Testis (tissue), 3 donors: ENCODE results near the gene PHLPP1. TPM values are rescaled to one million over a fixed set of nuclear protein-coding genes. Genes with fewer than 3 reads are reported as not detected.

Source experiments
- DNase-seq: peaks from one replicate; pipeline ENCODE4 v3.0.0-alpha.2; 2019
- H3K27ac ChIP-seq, 2 donors: fragments of 200-600 bp; sonication (generic); one replicate each; pipeline ENCODE4 v1.5.1; 2019
- H3K27me3 ChIP-seq: fragments of 200-600 bp; sonication (generic); one replicate; pipeline ENCODE4 v1.5.1; 2019
- H3K36me3 ChIP-seq: fragments of 200-600 bp; sonication (generic); one replicate; pipeline ENCODE4 v1.5.1; 2017; ENCODE audit warnings: low read depth; ENCODE audit errors: missing control alignments
- H3K4me1 ChIP-seq: fragments of 200-600 bp; sonication (generic); one replicate; pipeline ENCODE4 v1.5.1; 2019
- H3K4me3 ChIP-seq, 2 donors: fragments of 200-600 bp; sonication (generic); one replicate each; pipeline ENCODE4 v1.5.1; 2017 to 2019
- H3K9me3 ChIP-seq: fragments of 200-600 bp; sonication (generic); one replicate; pipeline ENCODE4 v1.5.1; 2017
- POLR2A ChIP-seq: fragments of 450-650 bp; IDR thresholded peaks from one replicate; pipeline ENCODE4 v1.6.1; 2017; ENCODE audit warnings: antibody characterized with exemption, mild to moderate bottlenecking, moderate library complexity
- WGBS, 2 donors: methylation state at CpG; one replicate each; pipeline ENCODE4 v1.1.5; 2018; 5-methylcytosine and 5-hydroxymethylcytosine counted together
- intact Hi-C: fragments of 100-400 bp; cut with DNase I; formaldehyde crosslinking; loops from one replicate; pipeline ENCODE4 v1.15.1; 2023; ENCODE audit warnings: low total_unique reads
- polyA plus RNA-seq: library from polyadenylated mRNA; stranded (reverse); fragments of 350-450 nt; fragmentation: Illumina TruSeq; extraction: RNeasy Lipid Tissue Mini Kit (QIAGEN cat#74804); gene quantifications from one replicate; pipeline ENCODE4 v1.2.3, GENCODE V29; 2014; ENCODE audit warnings: low read depth, low replicate concordance; ENCODE audit not compliant: insufficient read depth
- total RNA-seq, 2 donors: library from RNA; depleted of rRNA; stranded (reverse); fragments of >200 nt; gene quantifications; one replicate each; pipeline ENCODE4 v1.2.3, GENCODE V29; 2016
- TF ChIP-seq, protein P1 (sequence below), 3 experiments: fragments of 450-650 bp in 2 of 3; fragments of 200-600 bp in 1 of 3; sonication (generic) in 1 of 3; IDR thresholded peaks; one replicate each; pipeline ENCODE4 v1.5.1; 2016 to 2019; ENCODE audit warnings: antibody characterized with exemption in 3 of 3, mild to moderate bottlenecking in 2 of 3, moderate library complexity in 1 of 3

Gene PHLPP1
- total and polyA plus RNA-seq, 3 donors from 2014 or later, result 31.5 to 60.1 (median 50.5) TPM

DNA sequence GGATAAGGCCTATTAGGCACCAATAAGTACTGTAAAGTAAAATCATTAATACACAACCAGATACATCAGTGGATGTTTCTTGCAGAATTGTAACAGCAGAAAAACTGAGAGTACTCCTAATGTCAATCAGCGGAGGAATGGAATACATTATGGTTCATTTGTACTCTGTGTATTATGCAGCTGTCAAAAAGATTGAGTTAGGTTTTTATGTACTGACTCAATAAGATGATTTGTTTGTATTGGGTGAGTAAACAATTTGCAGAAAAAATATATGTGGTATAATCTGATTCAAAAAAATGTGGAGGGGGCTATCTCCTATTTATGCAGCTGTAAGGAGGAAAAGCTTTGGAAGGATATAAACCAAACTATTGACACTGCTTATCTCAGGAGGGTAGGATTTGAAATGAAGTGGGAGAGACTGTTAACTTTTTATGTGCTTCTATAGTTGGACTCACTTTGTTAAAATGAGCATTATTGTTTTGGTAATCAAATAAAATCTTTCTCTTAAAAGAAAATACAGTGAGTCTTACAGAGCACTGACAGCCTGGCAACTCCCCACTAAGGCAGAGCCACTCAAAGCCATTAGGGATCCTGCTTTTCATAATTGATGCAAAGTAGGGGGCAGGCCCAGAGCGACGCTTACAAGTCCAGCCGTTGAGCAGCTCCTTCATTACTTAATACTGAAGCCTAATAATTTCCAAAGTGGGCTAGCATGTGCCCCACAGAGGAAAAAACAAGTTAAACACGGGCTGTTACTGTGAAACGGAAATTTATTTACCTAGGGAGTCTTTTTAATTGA is 168.8 kb downstream of the PHLPP1 start:
- Histone ChIP-seq H3K4me3 (no peak overlapping the region), H3K36me3 (no peaks in the 10 kb centered on the region), H3K27me3 (no peaks in the 10 kb centered on the region), H3K27ac (no peak overlapping the region), H3K9me3 (no peaks in the 10 kb centered on the region), H3K4me1 (peaks cover 8% of the 10 kb centered on the region)
- TF ChIP-seq POLR2A, result no peak
- TF ChIP-seq, protein P1, sequence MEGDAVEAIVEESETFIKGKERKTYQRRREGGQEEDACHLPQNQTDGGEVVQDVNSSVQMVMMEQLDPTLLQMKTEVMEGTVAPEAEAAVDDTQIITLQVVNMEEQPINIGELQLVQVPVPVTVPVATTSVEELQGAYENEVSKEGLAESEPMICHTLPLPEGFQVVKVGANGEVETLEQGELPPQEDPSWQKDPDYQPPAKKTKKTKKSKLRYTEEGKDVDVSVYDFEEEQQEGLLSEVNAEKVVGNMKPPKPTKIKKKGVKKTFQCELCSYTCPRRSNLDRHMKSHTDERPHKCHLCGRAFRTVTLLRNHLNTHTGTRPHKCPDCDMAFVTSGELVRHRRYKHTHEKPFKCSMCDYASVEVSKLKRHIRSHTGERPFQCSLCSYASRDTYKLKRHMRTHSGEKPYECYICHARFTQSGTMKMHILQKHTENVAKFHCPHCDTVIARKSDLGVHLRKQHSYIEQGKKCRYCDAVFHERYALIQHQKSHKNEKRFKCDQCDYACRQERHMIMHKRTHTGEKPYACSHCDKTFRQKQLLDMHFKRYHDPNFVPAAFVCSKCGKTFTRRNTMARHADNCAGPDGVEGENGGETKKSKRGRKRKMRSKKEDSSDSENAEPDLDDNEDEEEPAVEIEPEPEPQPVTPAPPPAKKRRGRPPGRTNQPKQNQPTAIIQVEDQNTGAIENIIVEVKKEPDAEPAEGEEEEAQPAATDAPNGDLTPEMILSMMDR (IDR thresholded peaks at IDR 0.05), result no peak
- no peak for DNase-seq
- WGBS, 2 donors, result 67 to 78% methylated on average over 6 of the region's 6 CpGs
- intact Hi-C loops, result no loop called here

DNA sequence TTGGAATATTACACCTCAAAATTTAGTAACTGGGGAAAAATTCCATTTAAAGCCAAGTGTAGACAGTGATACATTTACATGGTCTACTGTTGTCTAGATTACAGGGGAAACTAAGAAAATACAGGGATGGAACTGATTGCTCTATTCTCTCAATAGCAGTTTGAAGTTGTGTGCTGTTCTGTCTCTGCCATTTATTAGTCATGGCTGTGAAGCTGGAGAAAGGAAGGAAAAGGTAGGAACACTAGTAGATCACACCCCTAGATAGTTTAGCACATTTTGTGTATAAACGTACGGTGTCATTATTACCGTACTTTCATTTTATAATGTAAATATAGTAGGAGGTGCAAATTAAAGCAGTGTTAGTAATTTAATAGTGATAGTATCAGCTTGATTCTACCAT is 170.5 kb downstream of the PHLPP1 start:
- H3K36me3 ChIP-seq, result no peaks in the 10 kb centered on the region

DNA sequence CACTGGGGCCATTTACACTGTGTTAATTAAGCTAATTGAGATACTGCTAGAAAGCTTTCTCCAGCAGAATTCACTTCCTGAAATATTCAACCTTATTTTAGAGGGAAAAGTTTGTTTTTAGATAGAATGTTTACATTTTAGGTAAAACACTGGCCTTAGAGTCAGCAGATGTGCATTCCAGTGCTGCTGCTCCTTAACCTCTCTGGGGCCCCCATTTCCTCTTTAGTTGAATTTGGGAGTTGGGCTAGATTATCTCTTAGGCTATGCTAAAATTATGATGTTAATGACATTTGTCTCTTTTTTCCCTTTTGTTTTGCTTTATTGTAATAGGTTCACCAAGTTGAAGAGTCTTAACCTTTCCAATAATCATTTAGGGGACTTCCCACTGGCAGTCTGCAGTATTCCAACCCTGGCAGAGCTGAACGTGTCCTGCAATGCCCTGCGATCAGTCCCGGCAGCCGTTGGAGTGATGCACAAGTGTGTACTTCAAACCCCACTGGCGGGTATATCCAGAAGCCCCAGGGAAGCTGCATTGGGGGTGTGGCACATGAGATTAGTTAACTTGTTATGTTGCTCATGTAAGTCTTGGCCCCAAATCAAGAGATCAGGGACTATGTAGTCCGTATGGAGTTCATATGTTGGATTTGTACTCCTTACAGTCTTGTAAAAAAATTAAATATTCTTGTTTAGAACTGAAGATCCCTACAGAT is 179.5 kb downstream of the PHLPP1 start:
- 79 to 91% methylated on average over 6 of the region's 6 CpGs for WGBS, 2 donors
- TF ChIP-seq POLR2A, result no peak
- TF ChIP-seq, protein P1 (IDR thresholded peaks at IDR 0.05), result no peak
- Histone ChIP-seq H3K9me3 (no peaks in the 10 kb centered on the region), H3K4me3 (no peak overlapping the region), H3K4me1 (no peaks in the 10 kb centered on the region), H3K36me3 (no peaks in the 10 kb centered on the region), H3K27me3 (no peaks in the 10 kb centered on the region), H3K27ac (no peak overlapping the region)
- intact Hi-C loops, result no loop called here
- DNase-seq, result no peak

More for the DNA sequence above, 170.5 kb downstream of the PHLPP1 start:
- no peak for TF ChIP-seq POLR2A
- TF ChIP-seq, protein P1 (IDR thresholded peaks at IDR 0.05), result no peak
- H3K27me3 ChIP-seq, result no peaks in the 10 kb centered on the region
- intact Hi-C loops, result no loop called here
- H3K27ac ChIP-seq, result peak overlapping the region in 1 of 2 donors; percentile 37
- H3K4me1 ChIP-seq, result peaks cover 8% of the 10 kb centered on the region
- no peak overlapping the region for H3K4me3 ChIP-seq
- no peak for DNase-seq
- no peaks in the 10 kb centered on the region for H3K9me3 ChIP-seq
- WGBS, 2 donors, result 87 to 88% methylated on average over 3 of the region's 3 CpGs

DNA sequence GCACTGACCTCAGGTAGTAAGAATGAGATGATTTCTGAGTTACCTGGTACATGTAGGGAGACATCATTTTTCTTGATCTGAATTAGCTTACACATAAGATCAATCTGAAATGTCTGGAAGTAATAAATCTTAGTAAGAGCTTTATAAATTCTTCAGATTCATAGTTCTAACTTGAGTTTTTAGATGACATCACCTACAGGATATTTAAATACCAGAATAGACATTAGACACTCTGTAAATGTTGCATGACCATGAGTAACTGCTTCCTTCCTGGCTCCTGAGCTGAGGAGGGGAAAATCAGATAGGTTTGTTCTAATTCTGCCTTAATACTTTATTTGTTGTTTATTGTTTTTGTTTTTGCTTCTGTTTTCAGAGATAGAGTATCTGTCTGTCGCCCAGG is 181.8 kb downstream of the PHLPP1 start:
- no peak for DNase-seq
- intact Hi-C loops, result no loop called here
- no peak overlapping the region for H3K4me3 ChIP-seq
- no peak overlapping the region for H3K27ac ChIP-seq
- TF ChIP-seq, protein P1 (IDR thresholded peaks at IDR 0.05), result no peak
- no peak for TF ChIP-seq POLR2A
- 100% methylated on average over 1 of the region's 1 CpG for WGBS, 2 donors
- no peaks in the 10 kb centered on the region for H3K27me3 ChIP-seq
- H3K36me3 ChIP-seq, result no peaks in the 10 kb centered on the region
- H3K4me1 ChIP-seq, result no peaks in the 10 kb centered on the region
- H3K9me3 ChIP-seq, result no peaks in the 10 kb centered on the region
